Measurements from ENCODE around the gene IL1RAPL2.
"Not testable (repeated sequence)": the region's sequence is repeated elsewhere in the genome, so short reads cannot be mapped to it uniquely, and the experiment has no call there.

The IL1RAPL2 gene

GRCh38 chrX:105653891-105654290 is 1087.9 kb downstream of the IL1RAPL2 start:
- TF ChIP-seq CTCF (conservative IDR thresholded peaks at IDR 0.05; ENCODE audit: low read depth, low read length) = no peak
- no peak overlapping the region for H3K4me3 ChIP-seq (ENCODE audit: low read length)
- no peak for DNase-seq (ENCODE audit: low read depth)

- DNase-seq (ENCODE audit: low read depth) = no peak
- H3K4me3 ChIP-seq (ENCODE audit: low read length) = no peak overlapping the region
- TF ChIP-seq CTCF (conservative IDR thresholded peaks at IDR 0.05; ENCODE audit: low read depth, low read length) = no peak
Measured at GRCh38 chrX:105658136-105658535, 1092.1 kb downstream of the IL1RAPL2 start.

GRCh38 chrX:105662248-105662647 is 1096.2 kb downstream of the IL1RAPL2 start:
- no peak for TF ChIP-seq CTCF (conservative IDR thresholded peaks at IDR 0.05; ENCODE audit: low read depth, low read length)
- DNase-seq (ENCODE audit: low read depth) = no peak
- no peak overlapping the region for H3K4me3 ChIP-seq (ENCODE audit: low read length)

GRCh38 chrX:105664243-105664642 is 1098.2 kb downstream of the IL1RAPL2 start:
- no peak for TF ChIP-seq CTCF (conservative IDR thresholded peaks at IDR 0.05; ENCODE audit: low read depth, low read length)
- H3K4me3 ChIP-seq (ENCODE audit: low read length) = no peak overlapping the region
- no peak for DNase-seq (ENCODE audit: low read depth)

GRCh38 chrX:105684288-105684687 is 1118.3 kb downstream of the IL1RAPL2 start:
- not testable (repeated sequence) for H3K4me3 ChIP-seq (ENCODE audit: low read length); DNase-seq (ENCODE audit: low read depth)

- no peak for DNase-seq (ENCODE audit: low read depth)
- no peak for TF ChIP-seq CTCF (conservative IDR thresholded peaks at IDR 0.05; ENCODE audit: low read depth, low read length)
- no peak overlapping the region for H3K4me3 ChIP-seq (ENCODE audit: low read length)
Measured at GRCh38 chrX:105694839-105695238, 1128.8 kb downstream of the IL1RAPL2 start.

GRCh38 chrX:105695451-105695850 is 1129.5 kb downstream of the IL1RAPL2 start:
- DNase-seq (ENCODE audit: low read depth) = peak; percentile 9
- H3K4me3 ChIP-seq (ENCODE audit: low read length) = no peak overlapping the region
- TF ChIP-seq CTCF (conservative IDR thresholded peaks at IDR 0.05; ENCODE audit: low read depth, low read length) = no peak

- no peak for TF ChIP-seq CTCF (conservative IDR thresholded peaks at IDR 0.05; ENCODE audit: low read depth, low read length)
- no peak for DNase-seq (ENCODE audit: low read depth)
Measured at GRCh38 chrX:105696870-105697269, 1130.9 kb downstream of the IL1RAPL2 start.

More at GRCh38 chrX:105696870-105697269, 1130.9 kb downstream of the IL1RAPL2 start:
- H3K4me3 ChIP-seq (ENCODE audit: low read length) = no peak overlapping the region

All from retinal pigment epithelial cell (primary cell).